Upper lobe of left lung (tissue), 6 donors: Measurements from ENCODE around the gene PLK5. TPM values are rescaled to one million over a fixed set of nuclear protein-coding genes. Genes with fewer than 3 reads are reported as not detected.

Experiments
- ATAC-seq, 2 donors: fragments of 200-7000 bp; cut with Tn5 transposase; one replicate each; pipeline ENCODE4 v1.9.1; 2022; ENCODE audit warnings: mild to moderate bottlenecking in 2 of 2, moderate library complexity in 2 of 2; ENCODE audit not compliant: low FRiP score in 2 of 2
- DNase-seq, 2 donors: peaks; one replicate each; pipeline ENCODE4 v3.0.0-alpha.2; 2019 to 2020
- H3K27ac ChIP-seq, 4 donors: fragments of 200-600 bp; sonication (generic); one replicate each; pipeline ENCODE4 v1.5.1; 2016 to 2019
- H3K27me3 ChIP-seq, 4 donors: fragments of 200-600 bp; sonication (generic); one replicate each; pipeline ENCODE4 v1.5.1; 2017 to 2019
- H3K36me3 ChIP-seq, 4 donors: fragments of 200-600 bp; sonication (generic); one replicate each; pipeline ENCODE4 v1.5.1; 2016 to 2019
- H3K4me1 ChIP-seq, 4 donors: fragments of 200-600 bp; sonication (generic); one replicate each; pipeline ENCODE4 v1.5.1; 2018 to 2019
- H3K4me3 ChIP-seq, 4 donors: fragments of 200-600 bp; sonication (generic); one replicate each; pipeline ENCODE4 v1.5.1; 2017 to 2019; ENCODE audit warnings: mild to moderate bottlenecking in 2 of 4, moderate library complexity in 1 of 4
- H3K9me3 ChIP-seq, 4 donors: fragments of 200-600 bp; sonication (generic); one replicate each; pipeline ENCODE4 v1.5.1; 2018 to 2019
- CTCF ChIP-seq, 6 experiments: fragments of 450-650 bp in 4 of 6; fragments of 200-600 bp in 2 of 6; sonication (generic) in 2 of 6; IDR thresholded peaks; one replicate each; pipeline ENCODE4 v1.5.1; 2016 to 2019; ENCODE audit warnings: antibody characterized with exemption in 6 of 6
- EP300 ChIP-seq, 4 donors: sonication (generic); formaldehyde crosslinking; IDR thresholded peaks; one replicate each; pipeline ENCODE4 v1.5.1; 2017; ENCODE audit warnings: antibody characterized with exemption in 4 of 4, control low read depth in 2 of 4
- POLR2A ChIP-seq, 4 donors: fragments of 450-650 bp; IDR thresholded peaks; one replicate each; pipeline ENCODE4 v1.5.1; 2016 to 2017; ENCODE audit warnings: antibody characterized with exemption in 4 of 4, mild to moderate bottlenecking in 2 of 4
- POLR2AphosphoS5 ChIP-seq, 2 donors: sonication (generic); formaldehyde crosslinking; IDR thresholded peaks; one replicate each; pipeline ENCODE4 v1.5.1; 2017; ENCODE audit warnings: antibody characterized with exemption in 2 of 2
- WGBS, 2 donors: methylation state at CpG; one replicate each; pipeline ENCODE4 v1.1.5; 2017 to 2018; 5-methylcytosine and 5-hydroxymethylcytosine counted together
- total RNA-seq, 6 donors: library from RNA; depleted of rRNA in 4 of 6; stranded (reverse); fragments of >200 nt in 4 of 6; gene quantifications; one replicate each; pipeline versions ENCODE4 v1.1.0 to v1.2.1, GENCODE V29; 2016 to 2021
- donor health status: DM: no; HTN: no; CAD: no; lungs with moderate emphysema.
- donor health status: DM: no; HTN: yes; CAD: no; lungs with severe emphysema.

Gene PLK5
- total RNA-seq, 6 donors from 2014 or later: not detected

GRCh38 chr19:1555487-1556389 is 31.9 kb downstream of the PLK5 start:
- Histone ChIP-seq H3K4me3 (no peak overlapping the region), H3K27me3 (no peaks in the 10 kb centered on the region), H3K36me3 (peaks cover 0 to 17% (median 7%) of the 10 kb centered on the region in 4 donors), H3K27ac (no peak overlapping the region), H3K9me3 (no peaks in the 10 kb centered on the region), H3K4me1 (no peaks in the 10 kb centered on the region)
- ATAC-seq (no peak), DNase-seq (peak in 1 of 2 donors; percentile 82)
- WGBS, 2 donors: 96 to 97% methylated on average over 100 to 110 of the region's 121 CpGs
- no peak for TF ChIP-seq CTCF (IDR thresholded peaks at IDR 0.05)
- no peak for TF ChIP-seq POLR2A (IDR thresholded peaks at IDR 0.05)
- no peak for TF ChIP-seq POLR2AphosphoS5 (IDR thresholded peaks at IDR 0.05)
- TF ChIP-seq EP300 (IDR thresholded peaks at IDR 0.05): no peak

GRCh38 chr19:1556390-1557070 is 32.7 kb downstream of the PLK5 start:
- H3K27me3 ChIP-seq: no peaks in the 10 kb centered on the region
- WGBS, 2 donors: 97 to 99% methylated on average over 26 to 66 of the region's 66 CpGs

GRCh38 chr19:1558552-1558951 is 34.7 kb downstream of the PLK5 start:
- Histone ChIP-seq H3K4me1 (no peaks in the 10 kb centered on the region), H3K36me3 (peaks cover 0 to 17% (median 7%) of the 10 kb centered on the region in 4 donors), H3K27me3 (no peaks in the 10 kb centered on the region), H3K9me3 (no peaks in the 10 kb centered on the region), H3K27ac (no peak overlapping the region), H3K4me3 (no peak overlapping the region)
- WGBS, 2 donors: 90 to 92% methylated on average over 7 to 12 of the region's 12 CpGs
- no peak for TF ChIP-seq CTCF (IDR thresholded peaks at IDR 0.05)
- ATAC-seq (no peak), DNase-seq (no peak)

More at GRCh38 chr19:1556390-1557070, 32.7 kb downstream of the PLK5 start:
- H3K27ac ChIP-seq: no peak overlapping the region
- ATAC-seq (no peak), DNase-seq (peak in 1 of 2 donors; percentile 80)
- H3K36me3 ChIP-seq: peaks cover 0 to 17% (median 7%) of the 10 kb centered on the region in 4 donors
- H3K9me3 ChIP-seq: no peaks in the 10 kb centered on the region
- no peaks in the 10 kb centered on the region for H3K4me1 ChIP-seq
- H3K4me3 ChIP-seq: no peak overlapping the region
- TF ChIP-seq POLR2A (IDR thresholded peaks at IDR 0.05) (no peak), POLR2AphosphoS5 (IDR thresholded peaks at IDR 0.05) (no peak), EP300 (IDR thresholded peaks at IDR 0.05) (no peak), CTCF (IDR thresholded peaks at IDR 0.05) (no peak)

- TF ChIP-seq POLR2AphosphoS5 (IDR thresholded peaks at IDR 0.05) (no peak), POLR2A (IDR thresholded peaks at IDR 0.05) (no peak), EP300 (IDR thresholded peaks at IDR 0.05) (no peak), CTCF (IDR thresholded peaks at IDR 0.05) (no peak)
- no peak for ATAC-seq
- no peaks in the 10 kb centered on the region for H3K27me3 ChIP-seq
- H3K9me3 ChIP-seq: no peaks in the 10 kb centered on the region
- DNase-seq: no peak
- 61 to 70% methylated on average over 16 to 21 of the region's 25 CpGs for WGBS, 2 donors
- H3K4me3 ChIP-seq: no peak overlapping the region
- no peak overlapping the region for H3K27ac ChIP-seq
- H3K4me1 ChIP-seq: no peaks in the 10 kb centered on the region
- peaks cover 0 to 16% (median 5%) of the 10 kb centered on the region in 4 donors for H3K36me3 ChIP-seq
Measured at GRCh38 chr19:1560286-1560882, 36.5 kb downstream of the PLK5 start.
